HEK293 (cell line): ENCODE data around the gene PSMD5.
A peak's percentile ranks its signal among the peaks of the same experiment; 100 is the strongest.

Experiments
- CTCF ChIA-PET: fragments of 350-600 bp; formaldehyde crosslinking; extraction: SDS; loops from one replicate; lab custom pipeline; 2021; ENCODE audit warnings: antibody characterized with exemption; lab: Yijun Ruan, JAX
- POLR2A ChIA-PET: fragments of 300-600 bp; formaldehyde crosslinking; extraction: SDS; loops from one replicate; lab custom pipeline; 2020; ENCODE audit warnings: antibody characterized with exemption, inconsistent platforms; lab: Yijun Ruan, JAX
- H3K27ac ChIP-seq: fragments of 200-500 bp; sonication (Bioruptor generic); 2 replicates; pipeline ENCODE4 v1.5.1; 2014; ENCODE audit warnings: low read depth, low read length, control low read depth, inconsistent platforms; ENCODE audit errors: extremely low read depth
- H3K36me3 ChIP-seq, 2 experiments: fragments of 200-500 bp in 1 of 2; sonication (Bioruptor generic) in 1 of 2; 1 replicate in 1 of 2; 2 replicates in 1 of 2; pipeline ENCODE4 v1.5.1; 2014 to 2017; ENCODE audit warnings: inconsistent platforms in 2 of 2, low read length in 2 of 2; ENCODE audit not compliant: control insufficient read depth in 2 of 2, insufficient read depth in 1 of 2
- H3K4me1 ChIP-seq: fragments of 200-500 bp; sonication (Bioruptor generic); 2 replicates; pipeline ENCODE4 v1.5.1; 2014; ENCODE audit warnings: mild to moderate bottlenecking, low read length, inconsistent platforms; ENCODE audit not compliant: control insufficient read depth, insufficient read depth
- H3K4me3 ChIP-seq: 2 replicates; pipeline ENCODE4 v1.5.1; 2011; ENCODE audit warnings: low read depth, mild to moderate bottlenecking, control low read depth, low read length, moderate library complexity
- H3K9me3 ChIP-seq: fragments of 200-500 bp; sonication (Bioruptor generic); 2 replicates; pipeline ENCODE4 v1.5.1; 2014; ENCODE audit warnings: low read depth, low read length, inconsistent platforms; ENCODE audit not compliant: control insufficient read depth, insufficient read depth
- FEZF1 ChIP-seq: fragments of 450-650 bp; formaldehyde crosslinking; IDR thresholded peaks from 2 replicates; pipeline ENCODE4 v1.5.1; 2016; ENCODE audit warnings: missing biosample characterization, missing genetic modification characterization
- PRDM1 ChIP-seq: fragments of 450-650 bp; formaldehyde crosslinking; IDR thresholded peaks from 2 replicates; pipeline ENCODE4; 2016; ENCODE audit warnings: missing biosample characterization, missing genetic modification characterization
- SETDB1 ChIP-seq: IDR thresholded peaks from one replicate; pipeline ENCODE4 v1.6.1; 2017; ENCODE audit warnings: mild to moderate bottlenecking, low read length, moderate library complexity, mixed read lengths; ENCODE audit not compliant: insufficient read length
- TCF7L2 ChIP-seq: IDR thresholded peaks from 2 replicates; pipeline ENCODE4 v1.6.1; 2011; ENCODE audit warnings: low read depth, mild to moderate bottlenecking, inconsistent platforms, low read length, moderate library complexity, borderline replicate concordance
- ZBTB8A ChIP-seq: fragments of 450-650 bp; formaldehyde crosslinking; IDR thresholded peaks from 2 replicates; pipeline ENCODE4 v1.5.1; 2016; ENCODE audit warnings: missing biosample characterization, missing genetic modification characterization
- ZNF140 ChIP-seq: fragments of 450-650 bp; formaldehyde crosslinking; IDR thresholded peaks from 2 replicates; pipeline ENCODE4 v1.5.1; 2016; ENCODE audit warnings: missing biosample characterization, missing genetic modification characterization
- ZNF221 ChIP-seq: fragments of 450-650 bp; formaldehyde crosslinking; IDR thresholded peaks from 2 replicates; pipeline ENCODE4 v1.5.1; 2017; ENCODE audit warnings: missing biosample characterization, missing genetic modification characterization, borderline replicate concordance
- ZNF335 ChIP-seq: fragments of 450-650 bp; formaldehyde crosslinking; conservative IDR thresholded peaks from 2 replicates; pipeline ENCODE4 v1.5.1; 2016; ENCODE audit warnings: missing biosample characterization, missing genetic modification characterization
- ZNF366 ChIP-seq: fragments of 450-650 bp; formaldehyde crosslinking; conservative IDR thresholded peaks from 2 replicates; pipeline ENCODE4 v1.5.1; 2016; ENCODE audit warnings: missing biosample characterization, missing genetic modification characterization
- ZNF416 ChIP-seq: fragments of 450-650 bp; formaldehyde crosslinking; IDR thresholded peaks from 2 replicates; pipeline ENCODE4 v1.5.1; 2016; ENCODE audit warnings: missing biosample characterization, missing genetic modification characterization
- ZNF48 ChIP-seq: fragments of 450-650 bp; formaldehyde crosslinking; IDR thresholded peaks from 2 replicates; pipeline ENCODE4 v1.5.1; 2016; ENCODE audit warnings: missing biosample characterization, missing genetic modification characterization
- ZNF501 ChIP-seq: fragments of 450-650 bp; formaldehyde crosslinking; IDR thresholded peaks from 2 replicates; pipeline ENCODE4 v1.5.1; 2016; ENCODE audit warnings: missing biosample characterization, missing genetic modification characterization
- ZNF561 ChIP-seq: fragments of 450-650 bp; IDR thresholded peaks from 2 replicates; pipeline ENCODE4 v1.5.1; 2018; ENCODE audit warnings: missing biosample characterization, missing genetic modification characterization, borderline replicate concordance
- ZNF701 ChIP-seq: fragments of 450-650 bp; formaldehyde crosslinking; IDR thresholded peaks from 2 replicates; pipeline ENCODE4 v1.5.1; 2016; ENCODE audit warnings: missing biosample characterization, missing genetic modification characterization
- ZNF843 ChIP-seq: fragments of 450-650 bp; formaldehyde crosslinking; IDR thresholded peaks from 2 replicates; pipeline ENCODE4 v1.5.1; 2016; ENCODE audit warnings: missing biosample characterization, missing genetic modification characterization
- ZSCAN16 ChIP-seq: fragments of 450-650 bp; formaldehyde crosslinking; IDR thresholded peaks from 2 replicates; pipeline ENCODE4 v1.5.1; 2016; ENCODE audit warnings: missing biosample characterization, missing genetic modification characterization
- ZXDB ChIP-seq: fragments of 450-650 bp; formaldehyde crosslinking; IDR thresholded peaks from 2 replicates; pipeline ENCODE4 v1.5.1; 2016; ENCODE audit warnings: missing biosample characterization, missing genetic modification characterization
- TF ChIP-seq, protein P1 (sequence below): IDR thresholded peaks from 2 replicates; pipeline ENCODE4 v1.6.1; 2011; ENCODE audit warnings: mild to moderate bottlenecking, low read depth, low read length, borderline replicate concordance
- TF ChIP-seq, protein P2 (sequence below): fragments of 450-650 bp; formaldehyde crosslinking; IDR thresholded peaks from 2 replicates; pipeline ENCODE4 v1.5.1; 2016; ENCODE audit warnings: missing biosample characterization, missing genetic modification characterization
- TF ChIP-seq, protein P3 (sequence below): fragments of 450-650 bp; formaldehyde crosslinking; IDR thresholded peaks from 2 replicates; pipeline ENCODE4 v1.5.1; 2016; ENCODE audit warnings: missing biosample characterization, missing genetic modification characterization

PSMD5 gene

GRCh38 chr9:120890320-120891244 lies 47.9 kb upstream of the PSMD5 start:
- H3K4me3 ChIP-seq, result no peak overlapping the region
- no peaks in the 10 kb centered on the region for H3K4me1 ChIP-seq
- POLR2A ChIA-PET, result interaction anchor here (0.7 kb wide), 1 partner anchor 13 kb away, joined by 3 read pairs; no protein-coding TSS in a partner anchor
- no peak for TF ChIP-seq ZBTB8A
- TF ChIP-seq ZSCAN16 (tag by site-specific recombination), result no peak
- no peak; the same call in 1 of the 2 replicates for TF ChIP-seq ZNF335 (tag by site-specific recombination)
- no peak for TF ChIP-seq PRDM1 (tag by site-specific recombination)
- TF ChIP-seq ZNF501 (tag by site-specific recombination), result no peak
- no peak for TF ChIP-seq ZNF140 (tag by site-specific recombination)
- no peak for TF ChIP-seq ZNF701
- TF ChIP-seq, protein P1, sequence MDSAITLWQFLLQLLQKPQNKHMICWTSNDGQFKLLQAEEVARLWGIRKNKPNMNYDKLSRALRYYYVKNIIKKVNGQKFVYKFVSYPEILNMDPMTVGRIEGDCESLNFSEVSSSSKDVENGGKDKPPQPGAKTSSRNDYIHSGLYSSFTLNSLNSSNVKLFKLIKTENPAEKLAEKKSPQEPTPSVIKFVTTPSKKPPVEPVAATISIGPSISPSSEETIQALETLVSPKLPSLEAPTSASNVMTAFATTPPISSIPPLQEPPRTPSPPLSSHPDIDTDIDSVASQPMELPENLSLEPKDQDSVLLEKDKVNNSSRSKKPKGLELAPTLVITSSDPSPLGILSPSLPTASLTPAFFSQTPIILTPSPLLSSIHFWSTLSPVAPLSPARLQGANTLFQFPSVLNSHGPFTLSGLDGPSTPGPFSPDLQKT, result no peak
- no peak for TF ChIP-seq FEZF1 (tag by site-specific recombination)
- TF ChIP-seq ZNF843 (tag by site-specific recombination), result no peak
- TF ChIP-seq ZNF48 (tag by site-specific recombination), result no peak
- no peak for TF ChIP-seq SETDB1
- no peak for TF ChIP-seq ZXDB (tag by site-specific recombination)
- TF ChIP-seq, protein P2, sequence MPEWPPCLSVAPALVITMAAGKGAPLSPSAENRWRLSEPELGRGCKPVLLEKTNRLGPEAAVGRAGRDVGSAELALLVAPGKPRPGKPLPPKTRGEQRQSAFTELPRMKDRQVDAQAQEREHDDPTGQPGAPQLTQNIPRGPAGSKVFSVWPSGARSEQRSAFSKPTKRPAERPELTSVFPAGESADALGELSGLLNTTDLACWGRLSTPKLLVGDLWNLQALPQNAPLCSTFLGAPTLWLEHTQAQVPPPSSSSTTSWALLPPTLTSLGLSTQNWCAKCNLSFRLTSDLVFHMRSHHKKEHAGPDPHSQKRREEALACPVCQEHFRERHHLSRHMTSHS, result no peak
- no peak for TF ChIP-seq ZNF561 (tag by site-specific recombination)
- H3K9me3 ChIP-seq, result no peaks in the 10 kb centered on the region
- CTCF ChIA-PET, result interaction anchor here (0.6 to 0.7 kb wide), 2 partner anchors 18 to 31 kb away, joined by 5 to 6 read pairs; no protein-coding TSS in a partner anchor
- H3K36me3 ChIP-seq, result no peaks in the 10 kb centered on the region
- no peak overlapping the region for H3K27ac ChIP-seq

DNA sequence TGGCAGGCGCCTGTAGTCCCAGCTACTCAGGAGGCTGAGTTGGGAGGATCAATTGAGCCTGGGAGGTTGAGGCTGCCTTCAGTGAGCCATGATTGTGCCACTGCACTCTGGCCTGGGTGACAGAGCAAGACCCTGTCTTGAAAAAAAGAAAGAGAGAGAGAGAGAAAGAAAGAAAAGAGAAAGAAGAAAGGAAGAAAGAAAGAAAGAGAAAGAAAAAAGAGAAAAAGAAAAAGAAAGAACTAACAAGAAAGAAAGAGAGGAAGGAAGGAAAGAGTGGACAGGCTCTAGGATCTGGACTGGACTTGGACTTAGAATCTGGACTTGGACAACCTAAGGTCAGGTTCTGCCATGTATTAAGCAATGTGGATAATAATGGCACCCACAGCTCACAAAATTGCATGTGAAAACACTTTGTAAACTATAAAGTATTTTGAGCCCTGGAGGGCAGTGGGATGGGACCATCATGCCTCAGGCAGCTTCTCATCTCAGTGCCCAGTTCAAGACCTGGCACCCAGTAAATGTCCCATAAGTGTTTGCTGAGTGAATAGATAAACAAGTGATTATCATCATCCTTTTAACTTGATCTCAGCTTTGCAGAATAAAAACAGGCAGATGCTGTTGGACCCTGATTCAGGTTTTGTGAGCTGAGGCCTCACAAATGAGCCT lies 47.0 kb upstream of the PSMD5 start:
- no peaks in the 10 kb centered on the region for H3K4me1 ChIP-seq
- no peaks in the 10 kb centered on the region for H3K36me3 ChIP-seq
- no peaks in the 10 kb centered on the region for H3K9me3 ChIP-seq
- ChIA-PET CTCF (interaction anchor here (0.6 to 0.9 kb wide), 2 partner anchors 18 to 19 kb away, joined by 5 to 6 read pairs; no protein-coding TSS in a partner anchor), POLR2A (interaction anchor here (0.7 kb wide), 1 partner anchor 14 kb away, joined by 3 read pairs; no protein-coding TSS in a partner anchor)
- H3K27ac ChIP-seq, result no peak overlapping the region
- TF ChIP-seq ZNF335 (tag by site-specific recombination) (peak; percentile 52; the same call in 1 of the 2 replicates), ZNF140 (tag by site-specific recombination) (no peak), ZNF366 (tag by site-specific recombination) (peak; percentile 75)
- H3K4me3 ChIP-seq, result no peak overlapping the region

GRCh38 chr9:120888626-120889025 lies 45.9 kb upstream of the PSMD5 start:
- CTCF ChIA-PET, result interaction anchor here (0.9 kb wide), 1 partner anchor 19 kb away, joined by 5 read pairs; no protein-coding TSS in a partner anchor
- H3K9me3 ChIP-seq, result no peaks in the 10 kb centered on the region
- no peak for TF ChIP-seq ZNF221
- TF ChIP-seq, protein P3, sequence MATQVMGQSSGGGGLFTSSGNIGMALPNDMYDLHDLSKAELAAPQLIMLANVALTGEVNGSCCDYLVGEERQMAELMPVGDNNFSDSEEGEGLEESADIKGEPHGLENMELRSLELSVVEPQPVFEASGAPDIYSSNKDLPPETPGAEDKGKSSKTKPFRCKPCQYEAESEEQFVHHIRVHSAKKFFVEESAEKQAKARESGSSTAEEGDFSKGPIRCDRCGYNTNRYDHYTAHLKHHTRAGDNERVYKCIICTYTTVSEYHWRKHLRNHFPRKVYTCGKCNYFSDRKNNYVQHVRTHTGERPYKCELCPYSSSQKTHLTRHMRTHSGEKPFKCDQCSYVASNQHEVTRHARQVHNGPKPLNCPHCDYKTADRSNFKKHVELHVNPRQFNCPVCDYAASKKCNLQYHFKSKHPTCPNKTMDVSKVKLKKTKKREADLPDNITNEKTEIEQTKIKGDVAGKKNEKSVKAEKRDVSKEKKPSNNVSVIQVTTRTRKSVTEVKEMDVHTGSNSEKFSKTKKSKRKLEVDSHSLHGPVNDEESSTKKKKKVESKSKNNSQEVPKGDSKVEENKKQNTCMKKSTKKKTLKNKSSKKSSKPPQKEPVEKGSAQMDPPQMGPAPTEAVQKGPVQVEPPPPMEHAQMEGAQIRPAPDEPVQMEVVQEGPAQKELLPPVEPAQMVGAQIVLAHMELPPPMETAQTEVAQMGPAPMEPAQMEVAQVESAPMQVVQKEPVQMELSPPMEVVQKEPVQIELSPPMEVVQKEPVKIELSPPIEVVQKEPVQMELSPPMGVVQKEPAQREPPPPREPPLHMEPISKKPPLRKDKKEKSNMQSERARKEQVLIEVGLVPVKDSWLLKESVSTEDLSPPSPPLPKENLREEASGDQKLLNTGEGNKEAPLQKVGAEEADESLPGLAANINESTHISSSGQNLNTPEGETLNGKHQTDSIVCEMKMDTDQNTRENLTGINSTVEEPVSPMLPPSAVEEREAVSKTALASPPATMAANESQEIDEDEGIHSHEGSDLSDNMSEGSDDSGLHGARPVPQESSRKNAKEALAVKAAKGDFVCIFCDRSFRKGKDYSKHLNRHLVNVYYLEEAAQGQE (tag by site-specific recombination), result no peak
- no peak for TF ChIP-seq TCF7L2
- no peak for TF ChIP-seq ZNF416 (tag by site-specific recombination)
- no peaks in the 10 kb centered on the region for H3K4me1 ChIP-seq
- H3K36me3 ChIP-seq, result no peaks in the 10 kb centered on the region
- no peak overlapping the region for H3K4me3 ChIP-seq
- POLR2A ChIA-PET, result no interaction called here
- no peak overlapping the region for H3K27ac ChIP-seq
